GM19043 (cell line): Measurements from ENCODE around the gene PTTG1IP.

Source experiments
- ATAC-seq: cut with Tn5 transposase; IDR thresholded peaks from one replicate; pipeline ENCODE4 v1.9.1; 2021; ENCODE audit warnings: low read depth; ENCODE audit not compliant: unreplicated experiment

Gene PTTG1IP

DNA sequence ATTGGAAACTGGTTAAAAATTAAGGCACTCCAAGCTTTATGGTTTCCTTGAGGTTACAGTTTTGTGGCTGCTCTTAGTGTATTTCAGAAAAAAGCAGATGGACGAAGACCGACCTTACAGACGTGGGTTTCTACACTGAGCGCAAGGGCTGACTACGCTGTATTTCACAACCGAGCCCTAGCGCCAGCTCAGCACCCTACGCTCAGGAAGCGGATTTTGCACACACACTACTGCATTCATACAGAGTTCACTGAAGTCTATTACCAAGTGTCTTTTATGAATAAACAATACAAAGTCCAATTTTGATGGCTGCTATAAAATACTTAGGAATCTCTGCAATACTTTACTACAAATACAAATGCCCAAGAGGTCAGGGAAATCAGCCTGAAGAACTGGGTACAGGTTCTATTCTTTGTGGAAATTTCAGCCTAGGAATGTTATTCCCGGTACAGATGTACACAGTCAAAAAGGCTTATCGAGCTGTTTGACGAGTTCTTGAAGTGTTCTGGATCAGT lies 23.8 kb downstream of the PTTG1IP start:
- no peak for ATAC-seq

DNA sequence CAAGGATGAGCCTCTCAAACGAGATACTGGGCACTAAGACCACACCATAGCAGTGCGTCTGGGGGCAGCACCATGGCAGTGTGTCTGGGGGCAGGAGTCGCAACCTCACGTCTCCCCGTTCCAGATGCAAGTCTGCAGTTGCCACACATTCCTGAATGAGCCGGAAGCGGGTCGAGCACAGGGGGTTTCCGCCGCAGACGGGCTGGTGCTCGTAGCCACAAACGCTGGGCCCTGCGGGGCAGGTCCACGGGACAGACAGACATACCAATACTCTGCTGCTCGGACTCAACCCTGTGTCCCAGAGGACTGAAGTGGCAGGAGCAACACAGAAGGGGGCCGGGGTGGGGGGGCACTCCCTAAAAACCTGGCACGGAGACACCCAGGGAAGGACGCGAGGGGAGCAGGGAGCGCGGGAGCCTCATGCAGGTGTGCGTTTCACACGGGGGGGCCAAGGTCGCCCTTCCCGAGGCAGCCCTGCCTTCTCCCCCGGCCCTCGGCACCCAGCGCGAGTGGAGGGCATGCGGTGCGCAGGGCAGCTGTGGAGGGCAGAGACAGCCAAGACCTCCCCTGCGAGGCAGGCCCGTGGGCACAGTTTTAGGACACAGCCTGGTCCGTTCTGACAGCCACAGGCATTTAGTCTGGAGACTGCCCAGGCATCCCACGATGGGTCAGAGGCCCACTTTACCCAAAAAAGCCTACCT lies 24.5 kb downstream of the PTTG1IP start:
- no peak for ATAC-seq

DNA sequence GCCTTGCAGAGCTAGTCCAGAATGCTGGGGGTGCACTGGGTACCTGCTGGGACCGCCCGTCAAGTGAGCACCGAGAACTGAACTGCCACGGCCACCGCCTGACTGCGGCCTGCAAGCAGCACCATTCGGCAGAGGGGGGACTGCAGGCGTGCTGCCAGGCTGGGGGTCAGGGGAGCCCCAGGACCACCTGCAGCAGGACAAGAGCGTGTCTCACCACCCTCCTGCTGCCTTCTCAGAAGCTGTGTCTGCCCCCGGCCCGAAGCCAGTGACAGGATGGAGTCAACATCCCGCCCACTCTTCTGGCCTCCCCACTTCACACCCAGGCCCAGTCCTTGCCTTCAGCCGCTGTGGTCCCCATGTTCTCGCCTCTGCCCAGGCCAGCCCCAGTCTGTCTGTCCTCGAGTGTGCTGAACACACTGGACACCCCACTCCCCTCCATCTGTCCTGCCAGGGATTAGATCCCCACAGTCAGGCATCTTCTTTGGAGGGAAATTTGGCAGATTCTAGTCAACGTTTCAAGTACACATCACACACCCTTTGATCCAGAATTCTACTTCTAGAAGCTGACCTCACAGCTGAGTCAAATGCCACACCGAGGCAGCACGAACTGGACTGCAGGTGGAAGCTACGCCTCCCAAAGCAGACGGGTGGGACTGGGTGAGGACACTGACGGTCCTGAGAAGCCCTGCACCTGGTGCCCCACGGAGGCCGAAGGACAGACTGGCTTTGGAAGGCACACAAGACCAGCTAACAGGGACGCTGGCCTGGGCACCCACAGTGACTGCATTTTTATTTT lies 26.0 kb downstream of the PTTG1IP start:
- no peak for ATAC-seq

DNA sequence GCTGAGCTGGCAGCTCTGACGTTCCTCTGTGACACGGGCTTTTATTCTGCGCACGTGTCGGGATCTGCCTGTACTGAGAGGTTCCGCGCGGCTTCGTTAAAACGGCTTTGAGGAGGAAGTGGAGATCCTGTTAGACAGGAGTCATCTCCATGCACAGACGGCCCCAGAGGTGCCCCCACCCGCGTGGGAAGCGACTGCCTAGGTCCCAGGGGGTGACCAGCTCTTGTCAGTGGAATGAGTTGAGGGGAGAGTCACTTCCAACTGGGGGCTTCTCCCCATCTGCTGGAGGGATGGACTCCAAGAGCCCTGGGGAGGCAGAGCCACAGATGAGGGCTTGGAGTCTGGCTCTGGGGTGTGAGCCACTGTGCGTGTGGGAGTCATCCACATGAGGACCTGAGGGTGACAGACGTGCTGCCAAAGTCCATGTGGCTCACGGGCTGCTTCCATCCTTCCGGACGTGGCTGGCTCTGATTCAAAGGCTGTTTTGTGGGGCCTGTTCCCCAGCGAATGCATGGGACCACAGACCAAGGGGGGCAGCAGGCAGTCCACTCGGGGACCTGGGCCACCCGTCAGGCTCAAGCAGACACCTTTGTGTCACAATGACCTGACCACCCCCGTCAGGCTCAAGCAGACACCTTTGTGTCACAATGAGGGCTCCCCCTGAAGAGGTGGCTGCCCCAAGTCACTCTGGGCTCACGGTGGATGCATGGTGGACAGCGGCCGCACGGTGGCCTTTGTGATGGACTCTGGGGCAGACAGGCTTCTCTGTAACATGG lies 26.8 kb downstream of the PTTG1IP start:
- no peak for ATAC-seq

DNA sequence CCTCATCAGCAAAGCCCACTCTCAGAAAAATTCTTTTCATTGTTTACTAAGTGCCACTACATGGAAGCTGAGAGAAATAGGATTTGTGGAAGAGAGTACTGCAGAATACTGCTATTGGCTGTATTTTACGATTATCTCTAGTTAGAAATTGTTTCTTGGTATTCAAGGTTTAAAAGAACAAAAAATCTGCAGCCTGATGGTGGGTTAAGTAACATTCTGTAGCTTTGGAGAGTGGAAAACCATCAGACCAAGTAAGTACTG lies 27.3 kb downstream of the PTTG1IP start:
- ATAC-seq = no peak

DNA sequence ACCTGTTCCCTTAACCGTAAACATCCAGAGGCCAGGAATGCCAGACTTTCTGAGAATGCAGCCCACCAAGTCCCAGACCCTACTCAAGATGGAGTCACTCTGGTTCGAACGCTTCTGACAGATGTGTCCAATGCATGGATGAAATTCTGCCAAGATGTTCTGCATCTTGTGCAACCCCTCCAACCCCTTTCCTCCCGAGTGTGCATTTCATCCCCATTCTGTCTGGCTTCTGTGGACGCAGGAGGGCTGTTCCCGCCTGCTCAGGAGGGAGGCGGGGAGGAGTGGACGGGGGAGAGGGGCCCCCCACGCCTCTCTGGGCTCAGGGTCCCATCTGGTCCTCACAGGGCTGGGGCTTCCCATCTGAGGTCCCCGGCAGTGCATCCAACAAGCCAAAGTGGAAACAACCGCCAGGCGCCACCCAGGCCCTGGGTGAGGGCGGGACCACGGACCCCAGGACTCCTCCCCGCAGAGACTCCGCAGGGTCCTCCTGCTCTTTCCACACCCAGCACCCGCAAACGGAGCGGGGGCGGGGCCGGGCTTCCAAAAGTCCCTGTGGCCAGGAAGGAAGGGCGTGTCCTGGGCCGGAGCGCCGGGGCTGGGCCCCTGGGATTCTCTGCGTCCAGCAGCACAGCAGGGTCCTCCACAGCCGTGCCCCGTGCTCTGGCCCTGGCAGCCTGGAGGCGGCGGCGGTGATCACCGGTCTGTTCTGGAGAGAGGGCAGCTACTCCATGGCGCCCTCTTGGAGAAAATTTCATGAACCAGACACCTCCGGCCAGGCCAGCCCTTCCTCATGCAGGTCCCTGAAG lies 27.9 kb downstream of the PTTG1IP start:
- ATAC-seq = peak; percentile 63

DNA sequence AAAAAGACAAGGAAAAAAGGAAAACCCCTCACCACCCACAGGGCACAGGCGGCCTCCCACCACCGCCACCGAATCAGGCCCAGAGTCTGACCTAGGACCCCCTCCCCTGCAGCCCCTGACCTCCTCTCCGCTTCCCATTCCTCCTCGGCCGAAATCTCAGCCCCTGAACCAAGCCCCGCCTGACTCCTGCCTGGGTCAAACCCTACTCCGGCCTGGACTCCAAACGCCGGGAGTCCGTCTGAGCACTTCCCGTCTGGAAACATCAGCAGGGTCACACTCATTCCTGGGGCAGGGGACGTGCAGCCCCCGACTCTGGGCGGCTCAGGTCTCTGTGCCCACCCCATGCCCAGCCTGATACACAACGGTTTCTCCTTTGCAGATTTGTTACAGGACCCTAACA lies 29.2 kb downstream of the PTTG1IP start:
- ATAC-seq = no peak

DNA sequence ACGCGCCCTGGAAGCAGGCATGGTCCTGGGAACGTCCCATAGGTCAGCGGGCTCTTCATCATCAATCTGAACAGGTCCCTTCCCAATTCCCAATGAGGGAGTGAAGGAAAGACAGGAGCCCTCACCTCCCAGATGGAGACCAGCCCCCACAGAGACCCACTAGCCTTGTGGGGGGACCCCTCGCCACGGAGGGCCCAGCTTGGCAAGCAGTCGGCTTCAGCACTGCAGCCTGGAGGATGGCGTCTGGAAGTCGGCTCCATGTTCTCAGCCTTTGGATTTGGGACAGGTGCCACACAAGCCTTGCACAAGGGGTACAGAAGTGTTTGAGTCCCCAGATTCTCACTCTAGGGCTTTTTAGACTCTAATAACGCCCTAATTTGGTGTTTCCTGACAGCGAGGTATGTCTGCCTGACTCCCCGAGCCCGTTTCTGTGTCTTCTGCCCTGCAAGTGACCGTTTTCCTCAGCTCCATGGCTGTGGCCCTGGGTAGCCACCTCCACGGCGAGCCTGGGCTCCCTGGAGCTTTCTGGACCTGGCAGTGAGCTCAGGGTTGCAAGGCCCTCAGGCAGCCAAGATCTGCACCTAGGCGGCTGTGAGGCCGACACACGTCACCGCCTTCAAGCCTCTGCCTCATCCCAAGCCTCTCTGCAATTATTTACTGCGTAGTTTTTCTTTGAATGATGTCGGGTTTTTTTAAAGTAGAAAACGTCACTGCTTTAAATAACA lies 30.6 kb downstream of the PTTG1IP start:
- no peak for ATAC-seq

DNA sequence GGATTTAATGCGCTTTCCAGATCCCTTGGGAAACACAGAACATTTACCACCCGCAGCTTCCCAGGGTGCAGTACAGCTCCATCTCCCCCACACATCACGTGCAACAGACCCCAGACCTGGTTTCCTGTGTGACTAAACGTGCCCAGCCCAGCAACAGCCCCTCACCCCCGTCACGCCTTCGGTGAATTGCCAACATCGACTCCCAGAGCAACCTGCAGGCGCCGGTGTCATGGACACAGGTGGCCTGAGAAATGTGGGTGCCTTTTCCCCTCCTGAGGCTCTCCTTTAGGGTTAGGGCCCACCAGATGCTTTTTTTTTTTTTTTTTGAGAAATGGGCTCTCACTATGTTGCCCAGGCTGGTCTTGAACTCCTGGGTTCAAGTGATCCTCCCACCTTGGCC lies 31.4 kb downstream of the PTTG1IP start:
- no peak for ATAC-seq

DNA sequence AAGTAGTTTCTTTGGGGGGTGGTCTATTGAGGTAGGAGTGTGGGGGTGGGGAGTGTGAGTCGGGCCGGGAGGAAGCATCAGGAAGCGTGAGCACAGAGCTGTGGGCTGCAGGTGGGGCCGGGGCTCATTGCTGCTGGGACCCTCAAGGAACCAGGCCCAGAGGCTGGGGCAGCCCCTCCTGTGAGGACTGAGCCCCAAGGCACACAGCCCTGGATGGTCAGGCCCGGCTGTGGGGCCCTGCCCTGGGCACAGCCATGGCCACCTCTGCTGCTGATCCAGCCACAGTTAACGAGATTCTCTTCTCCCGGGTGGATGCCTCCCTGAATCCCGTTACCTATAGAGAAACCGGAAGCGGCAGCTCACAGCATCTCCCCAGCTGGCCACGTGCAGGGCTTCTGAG lies 32.7 kb downstream of the PTTG1IP start:
- no peak for ATAC-seq

DNA sequence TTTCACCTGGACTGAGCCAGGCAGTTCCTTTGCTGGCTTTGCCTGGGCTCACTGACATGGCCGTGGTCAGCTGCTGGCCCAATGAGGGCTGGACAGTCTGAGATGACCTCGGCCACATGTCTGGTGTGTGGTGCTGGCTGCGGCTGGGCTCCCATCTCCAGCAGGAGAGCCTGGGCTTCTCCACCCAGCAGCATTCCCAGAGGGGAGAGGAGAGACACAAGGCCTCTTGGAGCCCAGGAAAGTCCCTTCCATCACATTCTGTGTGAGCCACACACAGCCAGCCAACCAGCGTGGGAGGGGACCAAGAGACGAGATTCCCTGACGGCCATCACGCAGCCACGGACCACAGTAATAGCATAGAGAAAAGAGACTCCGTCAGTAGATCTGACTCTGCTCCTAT lies 34.5 kb downstream of the PTTG1IP start:
- no peak for ATAC-seq

DNA sequence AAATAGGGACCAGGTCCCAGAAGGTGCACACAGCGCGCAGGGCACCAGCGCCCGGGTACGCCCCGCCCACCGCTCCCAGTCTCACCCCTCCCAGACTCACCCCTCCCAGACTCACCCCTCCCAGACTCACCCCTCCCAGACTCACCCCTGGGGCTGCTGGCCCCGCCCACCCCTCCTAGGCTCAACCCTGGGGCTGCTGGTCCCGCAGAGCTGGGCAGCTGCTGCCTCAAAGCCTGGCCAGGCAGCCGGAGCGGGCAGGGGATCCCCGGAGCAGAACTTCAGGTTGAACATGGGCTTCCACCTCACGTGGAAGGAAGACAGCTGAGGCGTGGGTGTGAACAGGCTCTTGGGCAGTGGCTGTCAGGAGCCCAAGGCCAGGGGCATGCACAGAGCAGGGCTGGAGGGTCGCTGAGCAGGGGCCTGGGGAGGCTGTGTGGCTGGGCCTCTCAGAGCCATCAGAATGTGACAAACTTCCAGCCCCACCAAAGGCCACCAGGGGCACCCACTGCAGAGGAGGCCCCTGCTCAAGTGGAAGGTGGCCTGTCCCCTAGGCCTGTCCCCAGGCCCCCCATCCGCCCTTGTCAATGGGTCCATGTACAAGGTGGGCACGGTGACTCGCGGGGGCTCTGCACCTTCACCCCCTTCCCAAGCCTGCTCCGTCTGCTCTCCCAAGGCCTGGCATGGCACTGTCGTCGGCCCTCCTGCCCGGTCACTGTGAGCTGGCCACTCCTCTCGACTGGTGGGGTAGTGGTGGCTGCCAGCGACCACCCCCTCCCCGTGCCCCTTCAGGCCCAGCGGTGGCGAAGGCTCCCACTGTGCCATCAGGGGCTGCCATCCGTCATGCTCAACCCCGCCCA lies 35.2 kb downstream of the PTTG1IP start:
- ATAC-seq = no peak

DNA sequence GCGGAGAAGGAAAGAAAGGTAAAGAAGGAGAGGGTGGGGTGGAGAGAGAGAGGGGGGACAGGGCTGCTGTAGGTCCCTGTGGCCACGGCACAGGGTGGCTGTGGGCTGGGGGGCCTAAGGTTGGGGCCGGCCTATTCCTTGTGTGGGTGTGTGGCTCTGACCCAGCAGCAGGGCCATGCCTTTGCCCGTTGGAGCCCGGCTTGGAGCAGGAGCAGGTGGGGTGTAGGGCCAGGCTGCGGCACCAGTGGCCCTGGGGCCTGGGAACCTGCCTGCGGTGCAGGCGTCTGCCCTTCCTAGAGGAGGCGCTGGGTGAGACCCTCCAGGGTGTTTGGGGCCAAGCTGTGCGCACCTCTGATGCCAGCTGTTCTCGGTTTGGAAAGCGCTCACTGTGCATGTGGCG lies 36.0 kb downstream of the PTTG1IP start:
- no peak for ATAC-seq

DNA sequence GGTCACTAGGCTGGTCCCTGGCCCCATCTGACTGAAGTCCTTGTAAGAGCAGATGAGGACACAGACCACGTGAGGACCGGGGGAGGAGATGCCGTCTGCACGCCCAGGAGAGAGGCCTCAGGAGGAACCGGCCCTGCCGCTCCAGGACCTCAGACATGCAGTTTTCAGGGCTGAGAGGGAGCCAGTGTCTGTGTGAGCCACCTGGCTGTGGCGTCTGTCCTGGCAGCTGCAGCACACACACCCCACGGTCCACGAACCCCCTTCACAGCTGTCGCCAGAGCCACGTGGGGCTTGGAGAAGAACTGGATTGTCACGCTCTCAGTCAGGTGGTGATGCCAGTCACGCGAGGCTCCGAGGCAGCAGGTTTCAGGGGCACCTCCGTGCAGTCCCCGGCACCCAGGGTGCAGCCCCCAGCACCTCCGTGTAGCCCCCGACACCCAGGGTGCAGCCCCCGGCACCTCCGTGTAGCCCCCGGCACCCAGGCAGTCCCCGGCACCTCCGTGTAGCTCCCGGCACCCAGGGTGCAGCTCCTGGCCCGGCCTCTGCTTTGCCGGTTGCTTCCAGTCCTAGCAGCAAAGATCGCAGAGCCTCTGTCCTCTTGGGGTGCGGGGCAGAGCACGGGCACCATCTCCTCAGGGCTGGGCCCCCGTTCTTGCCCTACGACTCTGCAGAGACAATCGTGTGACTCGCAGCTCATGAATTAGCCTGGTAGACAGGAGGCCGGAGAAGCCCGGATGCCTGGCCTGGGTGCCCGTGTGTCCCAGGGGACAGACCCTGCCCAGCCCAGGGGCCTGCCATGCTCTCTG lies 36.6 kb downstream of the PTTG1IP start:
- ATAC-seq = no peak

DNA sequence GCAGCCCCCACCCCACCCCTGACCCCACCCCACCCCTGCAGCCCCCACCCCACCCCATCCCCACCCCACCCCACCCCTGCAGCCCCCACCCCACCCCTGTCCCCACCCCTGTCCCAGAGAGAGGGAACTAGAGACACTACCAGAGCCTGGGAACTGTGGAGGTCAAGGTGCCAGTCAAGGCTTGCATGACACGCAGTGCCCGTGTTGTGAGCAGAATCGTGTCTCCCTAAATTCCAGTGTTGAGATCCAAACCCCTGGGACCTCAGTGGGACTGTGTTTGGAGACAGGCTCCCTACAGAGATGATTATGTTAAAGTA lies 37.2 kb downstream of the PTTG1IP start:
- ATAC-seq = no peak

DNA sequence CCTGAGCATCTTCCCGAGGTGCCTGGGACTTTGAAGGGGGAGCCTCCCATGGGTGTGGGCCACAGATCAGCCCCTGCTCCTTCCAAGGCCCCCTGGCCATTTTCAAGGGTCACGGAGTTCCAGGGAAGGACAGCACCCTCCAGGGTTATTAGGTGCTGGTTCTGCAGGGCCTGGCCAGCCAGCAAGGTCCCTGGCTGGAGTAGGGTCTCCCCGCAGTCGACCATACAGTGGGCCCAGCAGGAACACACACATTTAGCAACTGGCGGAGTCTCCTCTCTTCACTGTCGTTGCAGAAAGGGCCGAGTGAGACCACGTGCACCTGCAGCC lies 37.9 kb downstream of the PTTG1IP start:
- no peak for ATAC-seq

DNA sequence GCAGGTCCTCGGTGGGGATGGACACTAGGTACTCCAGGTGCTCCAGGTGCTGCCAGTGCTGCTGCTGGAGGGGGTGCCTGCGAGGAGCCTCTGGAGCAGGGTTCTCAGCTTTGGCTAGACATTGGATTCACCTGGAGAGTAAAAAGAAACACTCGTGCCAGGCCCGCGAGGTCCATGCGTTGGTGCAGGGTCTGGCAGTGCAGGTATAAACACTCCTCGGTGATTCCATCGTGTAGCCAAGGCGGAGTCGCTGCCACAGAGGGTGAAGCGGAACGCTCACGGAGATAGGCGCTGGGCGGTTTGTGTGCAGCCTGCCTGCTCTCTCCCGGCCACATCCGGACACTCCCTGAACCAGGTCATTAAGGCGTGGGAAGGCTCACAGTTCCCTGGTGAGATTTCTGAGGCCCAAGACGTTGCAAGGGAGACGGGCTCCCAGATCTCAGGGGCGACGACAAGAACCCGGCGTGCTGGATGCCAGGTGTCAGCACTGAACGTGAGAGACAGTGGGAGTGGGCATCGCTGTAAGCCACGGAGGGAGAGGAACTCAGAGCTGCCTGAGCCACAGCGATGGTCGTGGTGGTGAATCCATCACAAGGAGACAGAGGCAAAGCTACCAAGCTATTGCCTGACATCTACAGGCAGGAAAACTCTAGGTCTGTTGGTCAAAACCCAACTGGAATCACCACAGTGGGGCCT lies 38.4 kb downstream of the PTTG1IP start:
- no peak for ATAC-seq
